H1 (cell line): ENCODE results near the gene DYNLT1. TPM values are rescaled to one million over a fixed set of nuclear protein-coding genes. Genes with fewer than 3 reads are reported as not detected.

ENCODE experiments used
- CHD7 ChIP-seq: fragments of 300-600 bp; sonication (generic); IDR thresholded peaks from 2 replicates; pipeline ENCODE4 v1.7.1; 2012; ENCODE audit warnings: low read length, moderate library complexity, mild to moderate bottlenecking, inconsistent platforms; ENCODE audit not compliant: insufficient replicate concordance
- GABPA ChIP-seq: IDR thresholded peaks from 2 replicates; pipeline ENCODE4 v1.6.1; 2011; ENCODE audit warnings: mild to moderate bottlenecking, low read length, moderate library complexity, borderline replicate concordance; ENCODE audit not compliant: insufficient read depth
- JUN ChIP-seq: IDR thresholded peaks from 2 replicates; pipeline ENCODE4 v1.6.1; 2011; ENCODE audit warnings: low read depth, mild to moderate bottlenecking, improper control_type of control experiment, low read length
- POU5F1 ChIP-seq: IDR thresholded peaks from 2 replicates; pipeline ENCODE4 v1.6.1; 2011; ENCODE audit warnings: low read depth, mild to moderate bottlenecking, low read length, moderate library complexity
- ZNF274 ChIP-seq: IDR thresholded peaks from 2 replicates; pipeline ENCODE4 v1.7.0; 2012; ENCODE audit warnings: low read length, borderline replicate concordance; ENCODE audit errors: extremely low read depth
- polyA plus RNA-seq, 7 experiments: library from polyadenylated mRNA; depleted of rRNA in 3 of 7; stranded (reverse) in 5 of 7; unstranded in 2 of 7; fragments of >200 nt in 5 of 7; fragments of 200-250 nt in 2 of 7; gene quantifications; 1 replicate in 5 of 7; 2 replicates in 1 of 7; 4 replicates in 1 of 7; pipeline versions ENCODE4 v1.2.1 to v1.2.3, GENCODE V29; 2011 to 2013; ENCODE audit warnings: missing spikeins in 2 of 7, mixed read lengths in 2 of 7
- total RNA-seq: library from RNA; stranded (reverse); fragmentation: NEBNext Ultra II Directional; extraction: Animal tissue kit (Norgen Biotek cat#: 25700); gene quantifications from 2 replicates; pipeline ENCODE4 v1.2.1, GENCODE V29; 2021

The DYNLT1 gene
- total and polyA plus RNA-seq, 2 of the 8 experiments (the other 6 are each of a cell fraction or from before 2014, with no cell fraction given), result 119 to 245 TPM

DNA sequence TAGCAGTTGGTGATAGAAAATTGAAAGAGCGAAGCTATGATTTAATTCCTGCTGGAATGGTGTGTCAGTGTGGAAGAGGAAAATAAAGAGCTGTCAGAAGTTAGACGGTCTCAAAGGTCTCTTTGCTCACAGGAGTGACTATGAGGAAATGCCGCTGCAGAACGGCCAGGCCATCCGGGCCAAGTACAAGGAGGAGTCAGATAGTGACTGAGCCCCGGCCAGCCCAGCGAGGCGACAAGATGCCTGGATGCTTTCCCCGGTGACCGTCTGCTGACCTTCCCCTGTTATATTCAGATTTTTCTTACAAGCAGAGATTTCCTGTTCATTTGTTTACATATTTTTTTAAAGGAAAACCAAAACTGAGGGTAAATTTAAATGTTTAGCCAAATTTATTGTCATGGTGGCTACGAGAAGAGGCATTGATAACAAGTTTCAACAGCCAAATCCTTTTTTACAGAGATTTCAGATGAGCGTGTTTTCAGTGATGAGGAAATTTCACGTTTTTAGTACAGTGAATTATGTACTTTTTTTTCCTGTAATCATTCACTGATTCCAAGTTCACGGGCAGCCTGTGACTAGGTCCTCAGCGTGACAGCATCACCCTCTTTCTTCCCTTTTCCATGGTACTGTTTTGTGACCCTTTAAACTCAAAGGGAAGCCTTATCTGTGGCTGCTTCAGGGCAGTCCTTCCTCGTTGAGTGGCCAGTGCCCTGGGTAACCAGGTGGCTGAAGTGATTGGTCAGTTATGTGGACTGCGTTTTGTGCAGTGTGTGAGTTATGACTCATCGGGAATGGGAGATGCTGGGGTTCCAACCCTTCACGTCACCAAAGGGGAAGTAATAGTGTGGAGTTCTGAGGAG lies 12.6 kb downstream of the DYNLT1 start (continued):
- TF ChIP-seq CHD7 (no peak), POU5F1 (no peak), ZNF274 (no peak), GABPA (no peak), JUN (no peak)
